ENCODE results near the gene WWC1. TPM values are rescaled to one million over a fixed set of nuclear protein-coding genes. Genes with fewer than 3 reads are reported as not detected.

WWC1 gene
- total and polyA plus RNA-seq, 7 experiments from 2014 or later = 0.02 to 1.4 (median 0.66) TPM; not detected in 1

GRCh38 chr5:168348084-168348414, 56.6 kb downstream of the WWC1 start:
- ATAC-seq = peak; percentile 26
- no peak overlapping the region for H3K27ac ChIP-seq (ENCODE audit: low read depth, low read length)
- Mint-ChIP-seq H3K36me3 (no peaks in the 10 kb centered on the region), H3K4me3 (no peak overlapping the region), H3K4me1 (peaks cover 0 to 4% (median 0%) of the 10 kb centered on the region in 7 donors), H3K27ac (no peak overlapping the region), H3K27me3 (peaks cover 0 to 15% (median 0%) of the 10 kb centered on the region in 5 donors), H3K9me3 (peaks cover 0 to 2% (median 0%) of the 10 kb centered on the region in 11 donors)
- DNase-seq = no peak
- H3K4me3 ChIP-seq (ENCODE audit: low read length) = no peak overlapping the region
- H3K36me3 ChIP-seq (ENCODE audit: control insufficient read depth in 2 of 3, insufficient read depth in 3 of 3, low read length in 3 of 3) = no peaks in the 10 kb centered on the region
- no peaks in the 10 kb centered on the region for H3K9me3 ChIP-seq (ENCODE audit: control insufficient read depth in 2 of 3, low read length in 3 of 3)
- intact Hi-C loops (cut with micrococcal nuclease) = no loop called here
- no peaks in the 10 kb centered on the region for H3K27me3 ChIP-seq (ENCODE audit: control insufficient read depth in 2 of 2, insufficient read depth in 2 of 2, low read length in 2 of 2)
- POLR2A ChIA-PET = no interaction called here
- CTCF ChIA-PET = no interaction called here
- no peaks in the 10 kb centered on the region for H3K4me1 ChIP-seq (ENCODE audit: control insufficient read depth in 2 of 2, insufficient read depth in 2 of 2, low read length in 2 of 2)

GRCh38 chr5:168350315-168350714, 58.9 kb downstream of the WWC1 start:
- no peaks in the 10 kb centered on the region for H3K4me1 ChIP-seq (ENCODE audit: control insufficient read depth in 2 of 2, insufficient read depth in 2 of 2, low read length in 2 of 2)
- no peaks in the 10 kb centered on the region for H3K9me3 ChIP-seq (ENCODE audit: control insufficient read depth in 2 of 3, low read length in 3 of 3)
- intact Hi-C loops (cut with micrococcal nuclease) = no loop called here
- DNase-seq (no peak), ATAC-seq (no peak)
- H3K27me3 ChIP-seq (ENCODE audit: control insufficient read depth in 2 of 2, insufficient read depth in 2 of 2, low read length in 2 of 2) = no peaks in the 10 kb centered on the region
- ChIA-PET POLR2A (no interaction called here), CTCF (no interaction called here)
- H3K36me3 ChIP-seq (ENCODE audit: control insufficient read depth in 2 of 3, insufficient read depth in 3 of 3, low read length in 3 of 3) = no peaks in the 10 kb centered on the region
- no peak overlapping the region for H3K4me3 Mint-ChIP-seq
- no peak overlapping the region for H3K27ac Mint-ChIP-seq
- peaks cover 0 to 14% (median 0%) of the 10 kb centered on the region in 5 donors for H3K27me3 Mint-ChIP-seq
- H3K4me1 Mint-ChIP-seq = peaks cover 0 to 6% (median 0%) of the 10 kb centered on the region in 7 donors
- no peak overlapping the region for H3K4me3 ChIP-seq (ENCODE audit: low read length)
- H3K36me3 Mint-ChIP-seq = no peaks in the 10 kb centered on the region
- no peaks in the 10 kb centered on the region for H3K9me3 Mint-ChIP-seq
- H3K27ac ChIP-seq (ENCODE audit: low read depth, low read length) = no peak overlapping the region

GRCh38 chr5:168353216-168353957, 61.9 kb downstream of the WWC1 start:
- Histone ChIP-seq H3K4me3 (ENCODE audit: low read length) (no peak overlapping the region), H3K9me3 (ENCODE audit: control insufficient read depth in 2 of 3, low read length in 3 of 3) (no peaks in the 10 kb centered on the region), H3K27me3 (ENCODE audit: control insufficient read depth in 2 of 2, insufficient read depth in 2 of 2, low read length in 2 of 2) (no peaks in the 10 kb centered on the region), H3K27ac (ENCODE audit: low read depth, low read length) (no peak overlapping the region), H3K36me3 (ENCODE audit: control insufficient read depth in 2 of 3, insufficient read depth in 3 of 3, low read length in 3 of 3) (no peaks in the 10 kb centered on the region), H3K4me1 (ENCODE audit: control insufficient read depth in 2 of 2, insufficient read depth in 2 of 2, low read length in 2 of 2) (no peaks in the 10 kb centered on the region)
- Mint-ChIP-seq H3K4me1 (peaks cover 0 to 6% (median 0%) of the 10 kb centered on the region in 7 donors), H3K36me3 (no peaks in the 10 kb centered on the region), H3K27ac (no peak overlapping the region), H3K4me3 (no peak overlapping the region), H3K9me3 (no peaks in the 10 kb centered on the region), H3K27me3 (peaks cover 0 to 4% (median 0%) of the 10 kb centered on the region in 5 donors)
- ATAC-seq (no peak), DNase-seq (no peak)
- CTCF ChIA-PET = no interaction called here
- intact Hi-C loops (cut with micrococcal nuclease) = no loop called here
- POLR2A ChIA-PET = no interaction called here

DNA sequence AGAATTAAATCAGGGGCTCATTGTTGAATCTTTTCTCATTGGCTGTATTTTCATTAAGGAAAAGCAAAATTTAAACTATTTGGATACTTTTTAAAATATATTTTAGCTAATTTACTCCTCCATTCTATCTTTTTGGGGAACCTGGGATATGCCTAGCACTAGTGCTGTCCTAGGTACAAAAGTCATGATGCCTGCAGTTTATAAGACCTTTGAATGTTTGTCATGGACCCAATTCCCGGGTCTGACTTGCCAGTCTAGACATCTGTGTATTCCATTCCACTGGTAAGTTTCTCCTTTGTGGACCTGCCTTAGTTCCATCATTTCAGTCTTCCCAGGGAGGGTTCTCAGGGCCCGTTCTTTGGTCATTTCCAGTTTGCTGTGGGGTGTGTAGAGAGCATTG, 63.0 kb downstream of the WWC1 start:
- Histone ChIP-seq H3K9me3 (ENCODE audit: control insufficient read depth in 2 of 3, low read length in 3 of 3) (no peaks in the 10 kb centered on the region), H3K27ac (ENCODE audit: low read depth, low read length) (no peak overlapping the region), H3K4me1 (ENCODE audit: control insufficient read depth in 2 of 2, insufficient read depth in 2 of 2, low read length in 2 of 2) (no peaks in the 10 kb centered on the region), H3K4me3 (ENCODE audit: low read length) (no peak overlapping the region), H3K36me3 (ENCODE audit: control insufficient read depth in 2 of 3, insufficient read depth in 3 of 3, low read length in 3 of 3) (no peaks in the 10 kb centered on the region), H3K27me3 (ENCODE audit: control insufficient read depth in 2 of 2, insufficient read depth in 2 of 2, low read length in 2 of 2) (no peaks in the 10 kb centered on the region)
- DNase-seq (no peak), ATAC-seq (no peak)
- H3K27ac Mint-ChIP-seq = no peak overlapping the region
- ChIA-PET CTCF (no interaction called here), POLR2A (no interaction called here)
- H3K27me3 Mint-ChIP-seq = peaks cover 0 to 4% (median 0%) of the 10 kb centered on the region in 5 donors
- peaks cover 0 to 6% (median 0%) of the 10 kb centered on the region in 7 donors for H3K4me1 Mint-ChIP-seq
- H3K36me3 Mint-ChIP-seq = no peaks in the 10 kb centered on the region
- no peak overlapping the region for H3K4me3 Mint-ChIP-seq
- intact Hi-C loops (cut with micrococcal nuclease) = no loop called here
- no peaks in the 10 kb centered on the region for H3K9me3 Mint-ChIP-seq

DNA sequence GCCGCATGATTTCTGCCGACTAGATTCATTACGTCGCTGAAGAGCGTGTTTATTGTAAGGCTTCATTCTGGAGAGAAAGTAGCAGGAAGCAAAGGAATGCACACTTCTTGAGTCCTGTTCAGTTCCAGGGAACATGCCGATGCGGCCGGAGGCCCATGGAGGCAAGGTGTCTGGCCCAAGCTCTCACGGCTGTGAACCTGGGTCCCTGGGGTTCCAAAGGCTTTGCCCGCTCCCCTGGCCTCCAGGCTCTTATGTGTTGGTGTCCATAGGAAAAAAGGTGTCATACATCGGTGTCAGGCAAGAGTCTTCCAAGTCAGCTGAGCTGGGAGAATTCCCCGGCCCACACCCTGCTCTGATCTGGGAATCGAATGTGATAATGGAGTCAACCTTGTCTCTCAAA, 64.7 kb downstream of the WWC1 start:
- no peak overlapping the region for H3K4me3 ChIP-seq (ENCODE audit: low read length)
- H3K27me3 ChIP-seq (ENCODE audit: control insufficient read depth in 2 of 2, insufficient read depth in 2 of 2, low read length in 2 of 2) = peaks cover 0 to 3% of the 10 kb centered on the region in 2 donors
- intact Hi-C loops (cut with micrococcal nuclease) = no loop called here
- H3K27me3 Mint-ChIP-seq = no peaks in the 10 kb centered on the region
- H3K27ac ChIP-seq (ENCODE audit: low read depth, low read length) = no peak overlapping the region
- H3K4me1 ChIP-seq (ENCODE audit: control insufficient read depth in 2 of 2, insufficient read depth in 2 of 2, low read length in 2 of 2) = no peaks in the 10 kb centered on the region
- peaks cover 0 to 2% (median 0%) of the 10 kb centered on the region in 11 donors for H3K9me3 Mint-ChIP-seq
- H3K27ac Mint-ChIP-seq = no peak overlapping the region
- H3K9me3 ChIP-seq (ENCODE audit: control insufficient read depth in 2 of 3, low read length in 3 of 3) = no peaks in the 10 kb centered on the region
- H3K4me1 Mint-ChIP-seq = peaks cover 0 to 6% (median 0%) of the 10 kb centered on the region in 7 donors
- H3K4me3 Mint-ChIP-seq = no peak overlapping the region
- ChIA-PET POLR2A (no interaction called here), CTCF (no interaction called here)
- ATAC-seq (no peak), DNase-seq (no peak)
- H3K36me3 ChIP-seq (ENCODE audit: control insufficient read depth in 2 of 3, insufficient read depth in 3 of 3, low read length in 3 of 3) = no peaks in the 10 kb centered on the region
- no peaks in the 10 kb centered on the region for H3K36me3 Mint-ChIP-seq

DNA sequence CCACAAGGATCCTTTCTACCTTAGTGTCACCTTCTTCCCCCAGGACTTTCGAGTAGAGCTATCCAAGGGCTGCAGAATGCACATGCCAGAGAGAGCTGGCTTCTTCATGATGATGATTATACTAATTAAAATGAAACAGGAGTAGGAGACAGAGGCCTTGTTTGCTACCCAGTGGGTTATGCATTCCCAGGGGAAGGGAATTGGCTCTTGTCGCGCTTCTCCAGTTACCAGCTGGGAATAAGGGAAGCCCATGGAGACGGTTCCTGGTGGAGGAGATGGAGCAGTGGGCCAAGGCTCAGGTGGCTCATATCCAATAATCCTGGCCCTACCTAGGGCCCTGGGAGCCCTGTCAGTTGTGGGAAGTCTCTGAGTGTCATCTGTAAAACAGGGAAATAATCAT, 65.1 kb downstream of the WWC1 start:
- Mint-ChIP-seq H3K9me3 (peaks cover 0 to 2% (median 0%) of the 10 kb centered on the region in 11 donors), H3K36me3 (no peaks in the 10 kb centered on the region), H3K4me1 (peaks cover 0 to 6% (median 0%) of the 10 kb centered on the region in 7 donors), H3K4me3 (no peak overlapping the region), H3K27ac (no peak overlapping the region), H3K27me3 (no peaks in the 10 kb centered on the region)
- no peak for DNase-seq
- H3K9me3 ChIP-seq (ENCODE audit: control insufficient read depth in 2 of 3, low read length in 3 of 3) = no peaks in the 10 kb centered on the region
- no peak overlapping the region for H3K27ac ChIP-seq (ENCODE audit: low read depth, low read length)
- CTCF ChIA-PET = no interaction called here
- peaks cover 0 to 3% of the 10 kb centered on the region in 2 donors for H3K27me3 ChIP-seq (ENCODE audit: control insufficient read depth in 2 of 2, insufficient read depth in 2 of 2, low read length in 2 of 2)
- ATAC-seq = no peak
- H3K36me3 ChIP-seq (ENCODE audit: control insufficient read depth in 2 of 3, insufficient read depth in 3 of 3, low read length in 3 of 3) = no peaks in the 10 kb centered on the region
- POLR2A ChIA-PET = no interaction called here
- intact Hi-C loops (cut with micrococcal nuclease) = no loop called here
- no peak overlapping the region for H3K4me3 ChIP-seq (ENCODE audit: low read length)
- H3K4me1 ChIP-seq (ENCODE audit: control insufficient read depth in 2 of 2, insufficient read depth in 2 of 2, low read length in 2 of 2) = no peaks in the 10 kb centered on the region

DNA sequence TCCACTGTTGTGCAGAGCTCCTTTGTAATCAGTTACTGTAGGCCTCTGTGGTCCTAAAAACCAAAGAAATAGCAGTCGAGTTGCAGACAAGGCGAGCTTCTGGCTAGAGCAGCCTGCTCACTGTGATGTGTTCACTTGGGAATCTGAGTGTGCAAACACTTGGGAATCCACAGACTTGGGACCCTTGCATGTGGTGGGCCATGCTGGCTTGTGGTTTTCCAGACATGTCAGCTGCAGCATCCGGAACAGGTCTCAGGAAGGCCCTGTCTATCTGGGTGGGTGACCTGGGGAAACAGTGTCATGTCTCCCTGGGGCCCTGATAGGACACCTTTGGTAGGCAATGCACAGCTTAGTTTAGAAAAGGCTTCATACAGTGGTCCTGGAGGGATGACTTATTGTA, 66.4 kb downstream of the WWC1 start:
- Mint-ChIP-seq H3K4me3 (no peak overlapping the region), H3K27ac (no peak overlapping the region), H3K4me1 (peaks cover 0 to 6% (median 0%) of the 10 kb centered on the region in 7 donors), H3K27me3 (peaks cover 0 to 5% (median 0%) of the 10 kb centered on the region in 5 donors), H3K9me3 (peaks cover 0 to 2% (median 0%) of the 10 kb centered on the region in 11 donors), H3K36me3 (no peaks in the 10 kb centered on the region)
- no peaks in the 10 kb centered on the region for H3K9me3 ChIP-seq (ENCODE audit: control insufficient read depth in 2 of 3, low read length in 3 of 3)
- POLR2A ChIA-PET = no interaction called here
- intact Hi-C loops (cut with micrococcal nuclease) = no loop called here
- peaks cover 0 to 3% of the 10 kb centered on the region in 2 donors for H3K27me3 ChIP-seq (ENCODE audit: control insufficient read depth in 2 of 2, insufficient read depth in 2 of 2, low read length in 2 of 2)
- no peak for ATAC-seq
- no peak overlapping the region for H3K27ac ChIP-seq (ENCODE audit: low read depth, low read length)
- CTCF ChIA-PET = no interaction called here
- DNase-seq = no peak
- no peaks in the 10 kb centered on the region for H3K4me1 ChIP-seq (ENCODE audit: control insufficient read depth in 2 of 2, insufficient read depth in 2 of 2, low read length in 2 of 2)
- no peaks in the 10 kb centered on the region for H3K36me3 ChIP-seq (ENCODE audit: control insufficient read depth in 2 of 3, insufficient read depth in 3 of 3, low read length in 3 of 3)
- no peak overlapping the region for H3K4me3 ChIP-seq (ENCODE audit: low read length)

Measured in naive thymus-derived CD4-positive, alpha-beta T cell (primary cell).